Thyroid gland (tissue), 4 donors: Measurements from ENCODE around the gene CX3CL1. TPM values are rescaled to one million over a fixed set of nuclear protein-coding genes. Genes with fewer than 3 reads are reported as not detected.

Experiments
- DNase-seq, 2 donors: peaks; one replicate each; pipeline ENCODE4 v3.0.0-alpha.2; 2019
- H3K27ac ChIP-seq, 3 donors: fragments of 200-600 bp; sonication (generic); 1 replicate in 2 of 3; 2 replicates in 1 of 3; pipeline ENCODE4 v1.5.1; 2016 to 2019; ENCODE audit warnings: mild to moderate bottlenecking in 1 of 3, moderate library complexity in 1 of 3
- H3K27me3 ChIP-seq: fragments of 200-600 bp; sonication (generic); one replicate; pipeline ENCODE4 v1.5.1; 2019
- H3K36me3 ChIP-seq, 2 donors: fragments of 200-600 bp; sonication (generic); one replicate each; pipeline ENCODE4 v1.5.1; 2016 to 2019
- H3K4me1 ChIP-seq, 2 donors: fragments of 200-600 bp; sonication (generic); one replicate each; pipeline ENCODE4 v1.5.1; 2017 to 2019
- H3K4me3 ChIP-seq, 3 donors: fragments of 200-600 bp; sonication (generic); replicated peaks in 1 of 3; 1 replicate in 2 of 3; 2 replicates in 1 of 3; pipeline ENCODE4 v1.5.1; 2016; ENCODE audit warnings: mild to moderate bottlenecking in 1 of 3
- H3K9me3 ChIP-seq: fragments of 200-600 bp; sonication (generic); one replicate; pipeline ENCODE4 v1.5.1; 2017
- POLR2A ChIP-seq, 2 donors: fragments of 450-650 bp; IDR thresholded peaks; one replicate each; pipeline ENCODE4 v1.6.1; 2017; ENCODE audit warnings: antibody characterized with exemption in 2 of 2, mild to moderate bottlenecking in 2 of 2, moderate library complexity in 1 of 2
- WGBS, 2 donors: methylation state at CpG; one replicate each; pipeline ENCODE4 v1.1.5; 2017; 5-methylcytosine and 5-hydroxymethylcytosine counted together
- intact Hi-C: fragments of 100-400 bp; cut with DNase I; formaldehyde crosslinking; loops from one replicate; pipeline ENCODE4 v1.15.1; 2023
- total RNA-seq, 4 donors: library from RNA; depleted of rRNA; stranded (reverse); fragments of >200 nt; gene quantifications; one replicate each; pipeline ENCODE4 v1.2.3, GENCODE V29; 2016
- TF ChIP-seq, protein P1 (sequence below), 6 experiments: fragments of 200-600 bp in 3 of 6; fragments of 450-650 bp in 3 of 6; sonication (generic) in 3 of 6; IDR thresholded peaks; one replicate each; pipeline ENCODE4 v1.5.1; 2016 to 2019; ENCODE audit warnings: antibody characterized with exemption in 6 of 6, mild to moderate bottlenecking in 2 of 6, inconsistent platforms in 1 of 6, moderate library complexity in 1 of 6

CX3CL1 gene
- total RNA-seq, 4 donors from 2014 or later = 3.3 to 12.6 (median 10.9) TPM

DNA sequence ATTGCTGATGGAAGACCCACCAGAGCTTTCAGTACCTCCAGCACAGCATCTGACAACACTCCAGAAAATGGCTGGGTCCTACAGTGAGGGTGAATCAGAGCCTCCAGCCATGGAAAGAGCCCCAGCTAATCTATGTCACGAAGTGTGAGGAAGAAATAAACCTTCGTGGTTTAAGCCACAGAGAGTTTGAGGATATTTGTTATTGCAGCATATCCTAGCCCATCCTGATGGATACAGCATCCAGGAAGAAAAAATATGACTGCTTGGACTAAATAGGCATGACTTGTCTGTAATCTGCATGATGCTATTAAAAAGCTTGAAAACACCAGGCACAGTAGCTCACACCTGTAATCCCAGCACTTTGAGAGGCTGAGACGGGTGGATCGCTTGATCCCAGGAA is 19.0 kb downstream of the CX3CL1 start:
- H3K36me3 ChIP-seq = no peaks in the 10 kb centered on the region
- no peaks in the 10 kb centered on the region for H3K9me3 ChIP-seq
- no peak overlapping the region for H3K4me3 ChIP-seq
- WGBS, 2 donors = 78 to 85% methylated on average over 4 of the region's 4 CpGs
- no peak for TF ChIP-seq POLR2A (IDR thresholded peaks at IDR 0.05)
- TF ChIP-seq, protein P1, sequence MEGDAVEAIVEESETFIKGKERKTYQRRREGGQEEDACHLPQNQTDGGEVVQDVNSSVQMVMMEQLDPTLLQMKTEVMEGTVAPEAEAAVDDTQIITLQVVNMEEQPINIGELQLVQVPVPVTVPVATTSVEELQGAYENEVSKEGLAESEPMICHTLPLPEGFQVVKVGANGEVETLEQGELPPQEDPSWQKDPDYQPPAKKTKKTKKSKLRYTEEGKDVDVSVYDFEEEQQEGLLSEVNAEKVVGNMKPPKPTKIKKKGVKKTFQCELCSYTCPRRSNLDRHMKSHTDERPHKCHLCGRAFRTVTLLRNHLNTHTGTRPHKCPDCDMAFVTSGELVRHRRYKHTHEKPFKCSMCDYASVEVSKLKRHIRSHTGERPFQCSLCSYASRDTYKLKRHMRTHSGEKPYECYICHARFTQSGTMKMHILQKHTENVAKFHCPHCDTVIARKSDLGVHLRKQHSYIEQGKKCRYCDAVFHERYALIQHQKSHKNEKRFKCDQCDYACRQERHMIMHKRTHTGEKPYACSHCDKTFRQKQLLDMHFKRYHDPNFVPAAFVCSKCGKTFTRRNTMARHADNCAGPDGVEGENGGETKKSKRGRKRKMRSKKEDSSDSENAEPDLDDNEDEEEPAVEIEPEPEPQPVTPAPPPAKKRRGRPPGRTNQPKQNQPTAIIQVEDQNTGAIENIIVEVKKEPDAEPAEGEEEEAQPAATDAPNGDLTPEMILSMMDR (IDR thresholded peaks at IDR 0.05) = no peak
- H3K27me3 ChIP-seq = no peaks in the 10 kb centered on the region
- DNase-seq = no peak
- H3K27ac ChIP-seq = no peak overlapping the region
- peaks cover 0 to 7% of the 10 kb centered on the region in 2 donors for H3K4me1 ChIP-seq
- intact Hi-C loops = no loop called here

DNA sequence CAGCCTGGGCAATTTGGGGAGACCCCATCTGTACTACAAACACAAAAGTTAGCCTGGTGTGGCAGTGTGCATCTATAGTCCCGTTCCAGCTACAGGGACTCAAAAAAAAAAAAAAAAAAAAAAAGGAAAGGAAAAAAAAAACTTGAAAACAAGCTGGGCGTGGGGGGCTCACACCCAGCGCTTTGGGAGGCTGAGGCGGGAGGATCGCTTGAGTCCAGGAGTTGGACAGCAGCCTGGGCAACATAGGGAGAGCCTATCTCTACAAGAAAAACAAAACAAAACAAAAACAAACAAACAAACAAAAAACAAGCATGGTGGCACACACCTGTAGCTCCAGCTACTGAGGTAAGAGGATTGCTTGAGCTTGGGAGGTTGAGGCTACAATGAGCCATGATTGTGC is 19.4 kb downstream of the CX3CL1 start:
- H3K27ac ChIP-seq = no peak overlapping the region
- WGBS, 2 donors = 89 to 94% methylated on average over 5 of the region's 5 CpGs

DNA sequence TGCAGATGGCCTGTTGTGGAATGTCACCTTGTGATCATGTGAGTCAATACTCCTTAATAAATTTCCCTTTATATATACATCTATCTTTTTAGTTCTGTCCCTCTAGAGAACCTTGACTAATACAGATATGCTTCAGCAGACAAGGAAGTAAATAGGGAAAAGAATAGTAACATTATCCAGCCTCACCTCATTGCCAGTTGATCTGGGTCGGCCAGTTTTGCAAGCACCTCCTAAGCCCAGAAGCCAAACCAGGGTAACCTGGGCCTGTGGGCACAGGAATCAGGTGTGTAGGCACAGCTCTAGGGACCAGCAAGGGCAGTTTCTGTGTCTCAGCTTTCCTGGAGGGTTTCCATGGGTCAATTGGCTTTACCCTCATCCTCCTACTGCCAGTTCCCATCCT is 20.4 kb downstream of the CX3CL1 start:
- intact Hi-C loops = no loop called here
- H3K36me3 ChIP-seq = no peaks in the 10 kb centered on the region
- H3K27ac ChIP-seq = no peak overlapping the region
- H3K27me3 ChIP-seq = no peaks in the 10 kb centered on the region
- no peak overlapping the region for H3K4me3 ChIP-seq
- H3K9me3 ChIP-seq = no peaks in the 10 kb centered on the region
- WGBS, 2 donors = 89 to 96% methylated on average over 1 of the region's 1 CpG
- TF ChIP-seq POLR2A (IDR thresholded peaks at IDR 0.05) = no peak
- TF ChIP-seq, protein P1 (IDR thresholded peaks at IDR 0.05) = no peak
- peaks cover 0 to 4% of the 10 kb centered on the region in 2 donors for H3K4me1 ChIP-seq
- no peak for DNase-seq

More for the DNA sequence above, 19.4 kb downstream of the CX3CL1 start:
- intact Hi-C loops = no loop called here
- TF ChIP-seq POLR2A (IDR thresholded peaks at IDR 0.05) = no peak
- TF ChIP-seq, protein P1 (IDR thresholded peaks at IDR 0.05) = no peak
- H3K36me3 ChIP-seq = no peaks in the 10 kb centered on the region
- H3K9me3 ChIP-seq = no peaks in the 10 kb centered on the region
- H3K4me3 ChIP-seq = no peak overlapping the region
- DNase-seq = no peak
- H3K4me1 ChIP-seq = peaks cover 0 to 4% of the 10 kb centered on the region in 2 donors
- no peaks in the 10 kb centered on the region for H3K27me3 ChIP-seq

DNA sequence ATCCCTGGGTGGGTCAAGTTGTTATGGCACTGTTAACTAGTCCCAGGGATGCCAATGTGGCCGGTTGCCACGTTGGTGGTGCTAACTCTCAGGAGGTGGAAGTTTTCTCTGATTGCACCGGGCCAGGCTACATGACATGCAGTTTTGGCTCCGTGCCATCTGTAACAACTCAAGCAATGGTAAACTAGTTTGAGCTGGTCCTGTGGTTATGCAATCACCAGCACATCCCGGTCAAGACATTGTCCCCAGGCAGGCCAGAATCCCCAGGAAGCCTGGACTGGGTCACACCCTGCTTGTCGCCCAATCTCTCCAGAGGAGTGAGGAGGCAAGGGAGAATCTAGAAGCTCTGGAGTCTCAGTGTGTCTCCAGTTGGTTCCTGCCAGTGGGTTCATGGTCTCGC is 22.2 kb downstream of the CX3CL1 start:
- WGBS, 2 donors = 35 to 42% methylated on average over 6 to 7 of the region's 7 CpGs
- intact Hi-C loops = no loop called here
- H3K27ac ChIP-seq = no peak overlapping the region
- no peaks in the 10 kb centered on the region for H3K36me3 ChIP-seq
- no peak overlapping the region for H3K4me3 ChIP-seq
- H3K4me1 ChIP-seq = peaks cover 0 to 4% of the 10 kb centered on the region in 2 donors
- no peaks in the 10 kb centered on the region for H3K27me3 ChIP-seq
- TF ChIP-seq POLR2A (IDR thresholded peaks at IDR 0.05) = no peak
- TF ChIP-seq, protein P1 (IDR thresholded peaks at IDR 0.05) = no peak
- H3K9me3 ChIP-seq = no peaks in the 10 kb centered on the region
- peak; percentile 38 to 63 for DNase-seq

DNA sequence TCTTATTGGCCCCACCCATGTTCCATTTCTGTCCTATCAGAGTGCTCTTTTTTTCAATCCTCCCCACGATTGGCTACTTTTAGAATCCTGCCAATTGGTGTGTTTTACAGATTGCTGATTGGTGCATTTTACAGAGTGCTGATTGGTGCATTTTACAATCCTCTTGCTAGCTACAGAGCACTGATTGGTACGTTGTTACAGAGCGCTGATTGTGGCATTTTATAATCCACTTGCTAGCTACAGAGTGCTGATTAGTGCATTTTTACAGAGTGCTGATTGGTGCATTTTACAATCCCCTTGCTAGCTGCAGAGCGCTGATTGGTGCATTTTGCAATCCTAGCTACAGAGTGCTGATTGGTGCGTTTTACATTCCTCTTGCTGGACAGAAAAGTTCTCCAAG is 22.7 kb downstream of the CX3CL1 start:
- Histone ChIP-seq H3K4me1 (peaks cover 0 to 4% of the 10 kb centered on the region in 2 donors), H3K36me3 (no peaks in the 10 kb centered on the region), H3K27ac (no peak overlapping the region), H3K9me3 (no peaks in the 10 kb centered on the region), H3K4me3 (no peak overlapping the region), H3K27me3 (no peaks in the 10 kb centered on the region)
- WGBS, 2 donors = 91 to 97% methylated on average over 5 of the region's 5 CpGs
- DNase-seq = no peak
- TF ChIP-seq, protein P1 (IDR thresholded peaks at IDR 0.05) = no peak
- TF ChIP-seq POLR2A (IDR thresholded peaks at IDR 0.05) = no peak
- intact Hi-C loops = no loop called here
